ENCODE results near the gene PPP1R12B.
A peak's percentile ranks its signal among the peaks of the same experiment; 100 is the strongest.
"Not testable (repeated sequence)": the region's sequence is repeated elsewhere in the genome, so short reads cannot be mapped to it uniquely, and the experiment has no call there.

Gene PPP1R12B

GRCh38 chr1:202619505-202619904 lies 271.0 kb downstream of the PPP1R12B start:
- no peak for DNase-seq

DNA sequence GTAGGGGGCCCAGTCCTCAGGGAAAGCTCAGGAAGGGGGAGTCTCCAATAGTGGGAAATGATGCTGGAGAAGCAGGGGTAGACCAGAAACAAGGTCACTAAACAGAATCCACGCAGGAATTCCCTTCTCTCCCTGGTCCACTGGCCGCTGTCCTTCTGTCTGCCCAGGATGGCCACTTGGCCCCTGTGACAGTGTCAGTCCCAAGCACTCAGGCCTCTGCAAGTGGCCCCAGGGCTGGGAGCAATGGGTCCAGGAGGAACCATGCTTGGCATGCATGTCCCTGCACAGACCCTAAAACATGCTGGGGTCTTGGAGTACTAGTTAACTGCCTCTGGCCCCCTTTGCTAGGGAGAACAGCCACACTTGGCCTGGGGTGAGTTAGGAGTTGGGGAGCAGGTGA lies 271.5 kb downstream of the PPP1R12B start:
- DNase-seq = not testable (repeated sequence)

GRCh38 chr1:202621446-202621845 lies 272.9 kb downstream of the PPP1R12B start:
- no peak for DNase-seq

DNA sequence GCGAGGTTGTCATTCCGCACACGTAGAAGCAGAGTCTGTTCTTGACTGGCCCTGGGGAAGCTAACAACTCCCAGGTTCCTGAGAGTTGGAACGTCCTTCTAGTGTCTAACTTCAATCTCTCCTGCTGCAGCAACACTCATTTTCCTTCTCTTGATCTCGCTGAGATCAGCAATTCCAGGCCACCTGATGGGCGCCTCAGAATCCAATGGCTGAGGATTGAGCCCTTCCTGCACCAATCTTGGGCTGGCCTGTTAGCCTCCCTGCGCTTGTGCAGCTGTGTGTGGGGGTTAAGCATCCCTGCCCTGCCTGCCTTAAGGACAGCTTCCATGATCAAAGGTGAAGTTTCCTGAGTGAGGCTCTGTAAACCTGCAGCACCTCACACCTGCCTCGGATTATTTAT lies 273.9 kb downstream of the PPP1R12B start:
- no peak for DNase-seq

DNA sequence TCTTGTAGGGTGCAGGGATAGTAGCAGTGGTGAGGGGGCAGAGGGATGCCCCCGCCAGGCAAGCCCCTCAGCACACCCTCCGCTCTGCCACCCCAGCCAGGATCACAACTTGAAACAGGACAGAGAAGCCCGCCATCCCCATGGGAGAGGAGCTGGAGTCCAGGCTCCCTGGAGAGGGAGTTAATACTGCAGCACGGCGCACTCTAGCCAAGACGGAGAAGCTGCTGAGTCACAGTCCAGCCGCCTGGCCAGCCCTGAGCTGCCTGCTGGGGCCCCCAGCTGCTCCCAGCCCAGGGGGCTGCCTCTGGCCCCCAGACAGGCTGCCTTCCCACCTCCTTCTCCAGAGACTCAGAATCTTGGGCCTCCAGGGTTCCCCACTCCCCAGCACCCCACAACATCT lies 274.6 kb downstream of the PPP1R12B start:
- DNase-seq = peak; percentile 21

DNA sequence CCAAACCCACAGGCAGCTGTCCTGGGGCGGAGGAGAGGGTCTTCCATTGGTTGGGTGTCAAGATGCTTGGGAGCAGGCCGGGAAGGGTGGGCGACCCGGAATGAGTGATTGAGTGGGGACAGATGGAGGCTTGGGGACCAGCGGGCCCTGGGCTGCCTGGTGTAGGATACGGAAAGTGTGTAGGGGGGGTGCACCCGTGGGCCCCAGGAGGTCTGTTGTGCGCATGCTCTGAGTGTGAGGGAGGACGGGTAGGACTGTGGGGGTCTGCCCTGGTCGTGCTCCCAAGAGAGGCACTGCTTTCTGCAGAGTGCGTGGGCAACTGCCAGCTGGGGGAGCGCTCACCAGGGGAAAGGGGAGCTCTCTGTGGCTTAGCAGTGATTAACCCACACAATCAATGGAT lies 275.0 kb downstream of the PPP1R12B start:
- DNase-seq = not testable (repeated sequence)

DNA sequence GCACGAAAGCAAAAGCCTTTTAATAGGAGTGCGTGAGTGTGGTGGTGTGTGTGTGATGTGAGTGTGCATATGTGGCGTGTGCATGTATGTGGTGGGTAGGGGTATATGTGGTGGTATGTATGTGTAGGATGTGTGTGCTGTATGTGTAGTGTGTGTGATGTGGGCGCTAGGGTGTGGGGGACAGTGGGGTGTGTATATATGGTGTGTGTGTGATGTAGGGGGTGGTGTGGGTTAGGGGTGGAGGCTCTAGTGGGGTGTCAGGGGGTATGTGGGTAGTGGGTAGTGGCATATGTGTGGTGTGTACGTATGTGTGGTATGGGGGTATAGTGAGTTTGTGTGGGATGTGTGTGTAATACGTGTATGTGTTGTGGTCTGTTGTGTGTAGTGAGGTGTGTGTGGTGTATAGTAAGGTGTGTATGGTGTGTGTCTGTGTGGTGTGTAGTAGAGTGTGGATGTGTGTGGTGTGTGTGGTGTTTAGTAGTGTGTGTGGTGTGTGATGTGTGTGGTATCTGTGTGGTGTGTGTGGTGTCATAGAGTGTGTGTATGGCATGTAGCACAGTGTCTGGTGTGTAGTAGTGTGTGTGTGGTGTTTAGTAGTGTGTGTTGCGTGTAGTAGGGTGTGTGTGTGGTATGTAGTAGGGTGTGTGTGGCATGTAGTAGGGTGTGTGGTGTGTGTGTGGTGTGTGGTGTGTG lies 275.7 kb downstream of the PPP1R12B start:
- no peak for DNase-seq

GRCh38 chr1:202624781-202625108 lies 276.2 kb downstream of the PPP1R12B start:
- DNase-seq = no peak

DNA sequence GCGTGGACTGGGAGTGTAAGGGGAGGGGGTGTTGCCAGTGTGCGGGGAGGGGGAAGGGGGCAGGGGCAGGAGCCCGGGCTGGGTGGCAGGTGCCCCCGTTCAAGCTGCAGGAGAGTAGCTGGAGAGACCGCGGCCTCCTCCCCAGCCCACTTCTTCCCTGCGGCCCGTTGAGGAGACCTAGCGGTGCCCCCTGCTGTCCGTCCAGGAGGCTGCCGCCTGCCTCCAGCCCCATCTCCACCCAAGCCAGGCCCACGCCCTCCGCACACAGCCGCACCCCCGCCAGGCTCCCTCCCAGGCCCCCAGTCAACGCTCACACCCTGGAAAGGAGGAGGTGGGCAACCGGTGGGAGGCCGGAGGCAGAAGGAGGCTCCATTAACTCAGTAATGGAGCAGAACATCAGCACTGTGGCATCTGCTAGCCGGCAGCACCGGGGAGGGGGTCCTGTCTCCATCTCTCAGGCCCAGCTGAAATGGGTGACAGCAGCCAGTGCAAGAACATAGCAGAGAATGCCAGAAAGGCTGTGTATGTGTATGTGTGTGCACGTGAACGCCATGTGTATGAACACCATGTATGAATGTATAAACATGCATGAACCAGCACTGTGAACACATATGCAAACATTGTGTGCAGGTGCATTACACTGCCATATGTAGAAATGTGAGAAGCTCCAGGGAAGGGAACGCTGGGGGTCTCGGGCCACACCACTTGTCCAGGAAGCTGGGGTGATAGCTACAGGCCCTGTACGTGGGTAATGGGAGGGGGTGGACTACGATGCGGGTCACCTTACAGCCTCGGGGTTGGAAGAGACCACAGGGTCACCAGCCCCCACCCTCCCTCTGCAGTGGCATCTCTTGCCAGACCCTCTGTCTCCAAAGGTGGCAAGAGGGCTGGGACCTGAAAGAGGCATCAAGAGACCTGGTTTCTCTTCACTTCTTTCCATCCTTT lies 277.2 kb downstream of the PPP1R12B start:
- peak; percentile 79 for DNase-seq

- not testable (repeated sequence) for DNase-seq
These were observed 278.5 kb downstream of the PPP1R12B start for GRCh38 chr1:202627036-202627435.

DNA sequence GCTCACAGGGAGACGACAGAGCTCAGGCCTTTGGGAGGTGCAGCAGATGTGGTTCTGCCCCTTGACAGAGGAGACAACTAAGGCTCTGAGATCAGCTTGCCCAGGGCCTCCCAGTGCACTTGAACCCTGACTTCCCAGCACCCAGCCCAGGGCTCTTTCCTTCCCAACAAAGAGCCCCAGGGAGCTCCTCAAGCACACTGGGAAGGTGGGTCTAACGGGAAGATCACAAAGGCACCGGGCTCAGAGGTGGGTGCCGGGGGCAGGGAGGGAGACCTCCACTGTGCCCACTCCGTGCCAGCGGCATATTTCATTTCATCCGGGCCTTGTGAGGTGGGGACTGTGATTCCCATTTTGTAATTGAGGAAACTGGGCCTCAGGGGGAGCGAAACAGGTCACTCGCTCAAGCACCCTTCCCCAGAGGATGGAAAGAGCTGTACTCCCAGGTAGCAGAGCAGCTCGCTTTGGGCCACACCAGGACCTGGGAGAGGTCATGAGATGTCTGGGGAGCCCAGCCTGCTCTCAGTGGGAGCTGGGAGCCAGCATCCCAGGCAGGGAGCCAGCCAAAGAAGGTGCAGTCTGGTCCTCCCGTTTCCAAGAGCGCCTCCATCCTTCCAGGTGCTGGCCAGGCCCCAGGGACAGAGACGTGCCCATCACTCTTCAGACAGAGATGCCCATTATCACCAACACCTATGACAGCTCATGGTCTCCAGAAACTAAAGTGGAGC lies 279.5 kb downstream of the PPP1R12B start:
- DNase-seq = no peak

GRCh38 chr1:202628646-202629215 lies 280.2 kb downstream of the PPP1R12B start:
- DNase-seq = no peak

DNA sequence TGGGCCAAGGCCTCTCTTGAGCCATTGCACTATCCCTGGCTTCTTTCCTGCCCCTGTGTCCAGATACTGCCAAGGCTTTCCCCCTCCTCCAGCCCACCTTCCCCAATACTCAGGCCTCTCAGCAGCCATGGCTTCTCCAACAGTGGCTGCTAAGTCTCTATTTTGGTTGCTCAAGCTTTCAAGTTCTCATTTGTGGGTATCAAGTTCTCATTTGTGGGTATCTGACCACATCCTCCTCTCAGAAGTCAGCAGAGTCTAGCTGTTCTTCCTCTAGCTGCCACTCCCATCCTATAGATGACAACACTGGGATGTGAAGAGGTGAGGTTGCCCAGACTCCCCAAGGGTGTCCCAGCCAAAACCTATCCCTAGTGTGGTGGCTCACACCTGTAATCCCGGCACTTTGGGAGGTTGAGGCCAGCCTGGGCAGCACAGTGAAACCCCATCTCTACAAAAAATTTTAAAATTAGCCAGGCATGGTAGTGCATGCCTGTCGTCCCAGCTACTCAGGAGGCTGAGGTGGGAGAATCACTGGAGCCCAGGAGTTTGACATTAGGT lies 280.8 kb downstream of the PPP1R12B start:
- DNase-seq = peak; percentile 41

- DNase-seq = not testable (repeated sequence)
These were observed 281.6 kb downstream of the PPP1R12B start for GRCh38 chr1:202630096-202630495.

- no peak for DNase-seq
These were observed 282.0 kb downstream of the PPP1R12B start for GRCh38 chr1:202630541-202630940.

- DNase-seq = no peak
These were observed 282.8 kb downstream of the PPP1R12B start for GRCh38 chr1:202631076-202631923.

GRCh38 chr1:202632241-202632640 lies 283.7 kb downstream of the PPP1R12B start:
- no peak for DNase-seq

- DNase-seq = not testable (repeated sequence)
These were observed 287.7 kb downstream of the PPP1R12B start for GRCh38 chr1:202636171-202636570.

- not testable (repeated sequence) for DNase-seq
These were observed 289.0 kb downstream of the PPP1R12B start for GRCh38 chr1:202637321-202638018.

DNA sequence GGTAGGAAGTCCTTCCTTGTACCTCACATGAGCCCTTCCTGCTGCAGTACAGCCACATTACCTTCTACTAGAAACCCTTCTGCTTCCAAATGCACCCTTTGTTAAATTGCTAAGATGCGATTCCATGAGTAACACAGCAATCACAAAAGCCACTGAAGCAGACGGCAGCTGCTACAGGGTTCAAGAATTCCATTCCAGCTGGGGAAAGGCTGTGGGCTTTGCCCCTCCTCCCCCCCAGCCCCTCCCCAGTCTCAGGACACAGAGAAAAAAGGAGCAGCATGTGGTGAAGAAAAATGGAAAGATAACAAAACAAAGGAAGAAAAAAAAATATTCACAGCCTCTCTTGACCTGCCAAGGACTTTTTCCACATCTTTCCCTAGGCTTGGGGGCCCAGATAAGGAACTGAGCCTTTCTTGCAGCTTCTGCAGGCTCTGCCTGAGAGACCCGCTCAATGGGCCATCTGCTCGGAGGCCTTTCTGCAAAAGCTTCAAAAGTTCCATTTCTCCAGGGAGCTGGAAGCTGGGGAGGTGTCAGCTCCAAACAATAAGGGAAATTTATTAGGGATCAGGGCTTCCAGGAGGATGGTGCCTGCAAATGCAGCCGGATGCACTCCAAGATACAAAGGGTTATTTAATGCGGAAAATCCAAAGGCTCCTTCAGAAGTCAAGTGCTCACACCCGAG lies 289.7 kb downstream of the PPP1R12B start:
- no peak for DNase-seq
